ENCODE results near the gene TMEM163.

Gene TMEM163

GRCh38 chr2:134626781-134627180 lies 92.0 kb downstream of the TMEM163 start:
- TF ChIP-seq EZH2phosphoT487 (IDR thresholded peaks at IDR 0.05; ENCODE audit: borderline replicate concordance, low read length) (no peak), CTCF (IDR thresholded peaks at IDR 0.05; ENCODE audit: low read depth, low read length, poor library complexity, severe bottlenecking) (no peak)
- Histone ChIP-seq H3F3A (ENCODE audit: control insufficient read depth, insufficient read depth) (no peaks in the 10 kb centered on the region), H3K9me3 (ENCODE audit: control insufficient read depth, insufficient read depth, low read length) (no peaks in the 10 kb centered on the region), H3K36me3 (ENCODE audit: control insufficient read depth, low read length) (no peaks in the 10 kb centered on the region), H3K4me3 (ENCODE audit: low read length) (no peak overlapping the region), H3K4me2 (ENCODE audit: low read length) (no peak overlapping the region), H3K9me2 (replicated peaks; ENCODE audit: control insufficient read depth, low read length) (no peaks in the 10 kb centered on the region), H4K20me1 (ENCODE audit: control insufficient read depth, insufficient read depth, low read depth, low read length) (no peaks in the 10 kb centered on the region), H3K79me2 (ENCODE audit: control insufficient read depth, low read length) (no peaks in the 10 kb centered on the region), H3K4me1 (ENCODE audit: control insufficient read depth, low read length) (no peaks in the 10 kb centered on the region), H3K27ac (ENCODE audit: low read depth, low read length) (no peak overlapping the region), H3K27me3 (ENCODE audit: control insufficient read depth, low read length) (0 out of 2 replicates have a peak, but pooled peaks cover 4% of the 10 kb centered on the region)

GRCh38 chr2:134625311-134625710 lies 93.5 kb downstream of the TMEM163 start:
- Histone ChIP-seq H4K20me1 (ENCODE audit: control insufficient read depth, insufficient read depth, low read depth, low read length) (no peaks in the 10 kb centered on the region), H3F3A (ENCODE audit: control insufficient read depth, insufficient read depth) (no peaks in the 10 kb centered on the region), H3K4me3 (ENCODE audit: low read length) (no peak overlapping the region), H3K27me3 (ENCODE audit: control insufficient read depth, low read length) (0 out of 2 replicates have a peak, but pooled peaks cover 4% of the 10 kb centered on the region), H3K9me2 (replicated peaks; ENCODE audit: control insufficient read depth, low read length) (no peaks in the 10 kb centered on the region), H3K4me2 (ENCODE audit: low read length) (no peak overlapping the region), H3K79me2 (ENCODE audit: control insufficient read depth, low read length) (no peaks in the 10 kb centered on the region), H3K4me1 (ENCODE audit: control insufficient read depth, low read length) (no peaks in the 10 kb centered on the region), H3K36me3 (ENCODE audit: control insufficient read depth, low read length) (no peaks in the 10 kb centered on the region), H3K9me3 (ENCODE audit: control insufficient read depth, insufficient read depth, low read length) (no peaks in the 10 kb centered on the region), H3K27ac (ENCODE audit: low read depth, low read length) (no peak overlapping the region)
- no peak for TF ChIP-seq EZH2phosphoT487 (IDR thresholded peaks at IDR 0.05; ENCODE audit: borderline replicate concordance, low read length)
- no peak for TF ChIP-seq CTCF (IDR thresholded peaks at IDR 0.05; ENCODE audit: low read depth, low read length, poor library complexity, severe bottlenecking)

GRCh38 chr2:134623796-134624195 lies 95.0 kb downstream of the TMEM163 start:
- Histone ChIP-seq H3K36me3 (ENCODE audit: control insufficient read depth, low read length) (no peaks in the 10 kb centered on the region), H3K27me3 (ENCODE audit: control insufficient read depth, low read length) (0 out of 2 replicates have a peak, but pooled peaks cover 4% of the 10 kb centered on the region), H3K79me2 (ENCODE audit: control insufficient read depth, low read length) (no peaks in the 10 kb centered on the region), H3F3A (ENCODE audit: control insufficient read depth, insufficient read depth) (no peaks in the 10 kb centered on the region), H3K4me1 (ENCODE audit: control insufficient read depth, low read length) (no peaks in the 10 kb centered on the region), H3K4me3 (ENCODE audit: low read length) (no peak overlapping the region), H3K4me2 (ENCODE audit: low read length) (no peak overlapping the region), H3K9me3 (ENCODE audit: control insufficient read depth, insufficient read depth, low read length) (peaks cover 7% of the 10 kb centered on the region; the same call in 1 of the 2 replicates), H3K9me2 (replicated peaks; ENCODE audit: control insufficient read depth, low read length) (no peaks in the 10 kb centered on the region), H4K20me1 (ENCODE audit: control insufficient read depth, insufficient read depth, low read depth, low read length) (no peaks in the 10 kb centered on the region), H3K27ac (ENCODE audit: low read depth, low read length) (no peak overlapping the region)
- no peak for TF ChIP-seq CTCF (IDR thresholded peaks at IDR 0.05; ENCODE audit: low read depth, low read length, poor library complexity, severe bottlenecking)
- no peak for TF ChIP-seq EZH2phosphoT487 (IDR thresholded peaks at IDR 0.05; ENCODE audit: borderline replicate concordance, low read length)

Measured in DOHH2 (cell line).